Prostate gland (tissue), 2 donors: ENCODE results near the gene RECK. TPM values are rescaled to one million over a fixed set of nuclear protein-coding genes. Genes with fewer than 3 reads are reported as not detected.
"Not testable (repeated sequence)": the region's sequence is repeated elsewhere in the genome, so short reads cannot be mapped to it uniquely, and the experiment has no call there.

ENCODE experiments used
- DNase-seq: peaks from one replicate; pipeline ENCODE4 v3.0.0-alpha.2; 2019; ENCODE audit warnings: low spot score
- H3K27ac ChIP-seq, 2 donors: fragments of 200-600 bp; sonication (generic); 2 replicates each; pipeline ENCODE4 v1.5.1; 2017 to 2019
- H3K27me3 ChIP-seq: fragments of 200-600 bp; sonication (generic); replicated peaks from 2 replicates; pipeline ENCODE4 v1.5.1; 2019; ENCODE audit not compliant: insufficient read depth
- H3K36me3 ChIP-seq, 2 donors: fragments of 200-600 bp; sonication (generic); 1 replicate in 1 of 2; 2 replicates in 1 of 2; pipeline versions ENCODE4 v1.5.1 to v1.8.1; 2017 to 2019
- H3K4me1 ChIP-seq: fragments of 200-600 bp; sonication (generic); replicated peaks from 2 replicates; pipeline ENCODE4 v1.5.1; 2019
- H3K4me3 ChIP-seq, 2 donors: fragments of 200-600 bp; sonication (generic); 2 replicates each; pipeline ENCODE4 v1.5.1; 2017 to 2019
- H3K9me3 ChIP-seq: fragments of 200-600 bp; sonication (generic); 2 replicates; pipeline ENCODE4 v1.5.1; 2017
- POLR2A ChIP-seq: fragments of 450-650 bp; IDR thresholded peaks from one replicate; pipeline ENCODE4 v1.6.1; 2016; ENCODE audit warnings: antibody characterized with exemption, mild to moderate bottlenecking
- POLR2AphosphoS5 ChIP-seq: sonication (generic); formaldehyde crosslinking; IDR thresholded peaks from one replicate; pipeline ENCODE4 v1.6.1; 2017; ENCODE audit warnings: antibody characterized with exemption
- WGBS: methylation state at CpG from one replicate; pipeline ENCODE4 v1.1.5; 2018; 5-methylcytosine and 5-hydroxymethylcytosine counted together
- intact Hi-C: fragments of 100-400 bp; cut with DNase I; formaldehyde crosslinking; loops from one replicate; pipeline ENCODE4 v1.14.2; 2022
- total RNA-seq, 2 donors: library from RNA; depleted of rRNA; stranded (reverse); fragments of >200 nt; gene quantifications; one replicate each; pipeline ENCODE4 v1.1.0, GENCODE V29; 2016
- TF ChIP-seq, protein P1 (sequence below), 4 experiments: fragments of 200-600 bp in 2 of 4; fragments of 450-650 bp in 2 of 4; sonication (generic) in 2 of 4; IDR thresholded peaks; 1 replicate in 3 of 4; 2 replicates in 1 of 4; pipeline ENCODE4 v1.5.1; 2016 to 2019; ENCODE audit warnings: antibody characterized with exemption in 4 of 4, mild to moderate bottlenecking in 2 of 4, moderate library complexity in 2 of 4

RECK gene
- total RNA-seq, 2 donors from 2014 or later, result 6.1 to 7.7 TPM

DNA sequence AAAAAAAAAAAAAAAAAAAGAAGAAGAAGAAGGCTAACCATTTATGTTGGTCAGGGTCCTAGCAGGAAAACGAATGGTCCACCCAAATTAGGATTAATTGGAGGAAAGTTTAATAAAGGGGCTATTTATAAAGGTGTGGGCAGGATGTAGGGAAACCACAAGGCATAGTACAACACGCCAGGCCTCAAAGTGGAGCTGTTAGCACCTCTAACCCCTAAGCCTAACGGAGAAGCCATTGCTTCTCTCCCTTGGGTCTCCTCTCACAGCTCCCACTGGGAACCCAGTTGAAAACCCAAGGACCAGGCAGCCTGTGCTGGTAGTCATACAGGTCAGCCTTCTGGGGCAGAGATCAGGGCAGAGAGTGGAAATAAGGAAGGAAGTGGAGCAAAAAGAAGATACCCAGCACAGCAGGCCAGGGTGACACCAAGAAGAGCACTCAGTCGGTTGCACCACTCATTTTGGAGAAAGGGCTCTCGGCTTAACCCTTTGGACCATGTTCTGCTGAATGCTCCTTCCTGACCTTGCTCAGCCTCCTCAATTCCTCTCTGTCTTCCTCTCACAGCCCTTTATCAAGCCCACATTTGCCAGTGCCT lies 91.0 kb downstream of the RECK start:
- DNase-seq, result no peak
- no peak overlapping the region for H3K4me3 ChIP-seq
- WGBS, result 83% methylated on average over 5 of the region's 5 CpGs
- TF ChIP-seq POLR2AphosphoS5, result no peak
- TF ChIP-seq, protein P1, sequence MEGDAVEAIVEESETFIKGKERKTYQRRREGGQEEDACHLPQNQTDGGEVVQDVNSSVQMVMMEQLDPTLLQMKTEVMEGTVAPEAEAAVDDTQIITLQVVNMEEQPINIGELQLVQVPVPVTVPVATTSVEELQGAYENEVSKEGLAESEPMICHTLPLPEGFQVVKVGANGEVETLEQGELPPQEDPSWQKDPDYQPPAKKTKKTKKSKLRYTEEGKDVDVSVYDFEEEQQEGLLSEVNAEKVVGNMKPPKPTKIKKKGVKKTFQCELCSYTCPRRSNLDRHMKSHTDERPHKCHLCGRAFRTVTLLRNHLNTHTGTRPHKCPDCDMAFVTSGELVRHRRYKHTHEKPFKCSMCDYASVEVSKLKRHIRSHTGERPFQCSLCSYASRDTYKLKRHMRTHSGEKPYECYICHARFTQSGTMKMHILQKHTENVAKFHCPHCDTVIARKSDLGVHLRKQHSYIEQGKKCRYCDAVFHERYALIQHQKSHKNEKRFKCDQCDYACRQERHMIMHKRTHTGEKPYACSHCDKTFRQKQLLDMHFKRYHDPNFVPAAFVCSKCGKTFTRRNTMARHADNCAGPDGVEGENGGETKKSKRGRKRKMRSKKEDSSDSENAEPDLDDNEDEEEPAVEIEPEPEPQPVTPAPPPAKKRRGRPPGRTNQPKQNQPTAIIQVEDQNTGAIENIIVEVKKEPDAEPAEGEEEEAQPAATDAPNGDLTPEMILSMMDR (IDR thresholded peaks at IDR 0.05), result no peak
- no peak for TF ChIP-seq POLR2A
- intact Hi-C loops, result no loop called here
- no peak overlapping the region for H3K27ac ChIP-seq
- H3K27me3 ChIP-seq, result no peaks in the 10 kb centered on the region
- no peaks in the 10 kb centered on the region for H3K36me3 ChIP-seq
- H3K9me3 ChIP-seq, result no peaks in the 10 kb centered on the region
- no peaks in the 10 kb centered on the region for H3K4me1 ChIP-seq

DNA sequence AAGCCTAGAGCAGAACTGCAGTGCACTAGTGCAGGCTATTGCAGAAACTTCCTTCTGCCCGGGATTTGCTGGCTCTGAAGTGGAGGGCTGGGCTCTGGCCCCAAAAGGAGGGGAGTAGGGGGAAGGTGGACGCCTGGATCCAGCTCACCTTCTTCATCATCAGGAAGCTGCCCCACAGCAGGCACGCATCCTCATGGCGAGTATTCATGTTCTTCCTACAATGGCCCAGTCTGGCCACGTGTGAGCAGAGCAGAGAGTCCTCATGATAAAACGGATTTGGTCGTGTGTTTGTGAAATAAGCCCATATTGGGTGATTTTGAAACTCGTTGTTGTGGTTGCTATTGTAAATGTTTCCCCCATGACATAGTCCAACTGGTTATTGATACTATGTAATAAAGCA lies 91.6 kb downstream of the RECK start:
- TF ChIP-seq POLR2AphosphoS5 (no peak), POLR2A (no peak)
- TF ChIP-seq, protein P1 (IDR thresholded peaks at IDR 0.05), result no peak
- DNase-seq, result no peak
- H3K9me3 ChIP-seq, result no peaks in the 10 kb centered on the region
- no peaks in the 10 kb centered on the region for H3K4me1 ChIP-seq
- 73% methylated on average over 8 of the region's 8 CpGs for WGBS
- intact Hi-C loops, result no loop called here
- H3K4me3 ChIP-seq, result no peak overlapping the region
- no peak overlapping the region for H3K27ac ChIP-seq
- no peaks in the 10 kb centered on the region for H3K36me3 ChIP-seq
- H3K27me3 ChIP-seq, result no peaks in the 10 kb centered on the region

DNA sequence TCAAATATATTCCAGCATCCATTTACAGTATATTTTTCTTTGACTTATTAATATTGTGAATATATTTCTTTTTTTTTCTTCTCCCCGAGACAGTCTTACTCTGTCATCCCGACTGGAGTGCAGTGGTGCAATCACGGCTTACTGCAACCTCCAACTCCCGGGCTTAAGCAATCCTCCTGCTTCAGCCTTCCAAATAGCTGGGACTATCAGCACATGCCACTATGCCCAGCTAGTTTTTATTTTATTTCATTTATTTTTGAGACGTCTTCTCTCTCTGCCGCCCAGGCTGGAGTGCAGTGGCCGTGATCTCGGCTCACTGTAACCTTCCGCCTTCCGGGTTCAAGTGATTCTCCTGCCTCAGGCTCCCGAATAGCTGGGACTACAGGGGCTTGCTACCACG lies 92.4 kb downstream of the RECK start:
- Histone ChIP-seq H3K36me3 (no peaks in the 10 kb centered on the region), H3K27me3 (no peaks in the 10 kb centered on the region), H3K4me1 (no peaks in the 10 kb centered on the region), H3K4me3 (no peak overlapping the region), H3K9me3 (no peaks in the 10 kb centered on the region), H3K27ac (no peak overlapping the region)
- DNase-seq, result no peak
- no peak for TF ChIP-seq POLR2AphosphoS5
- TF ChIP-seq, protein P1 (IDR thresholded peaks at IDR 0.05), result no peak
- TF ChIP-seq POLR2A, result no peak
- intact Hi-C loops, result no loop called here
- whole genome bisulfite sequencing, result 78% methylated on average over 12 of the region's 12 CpGs

DNA sequence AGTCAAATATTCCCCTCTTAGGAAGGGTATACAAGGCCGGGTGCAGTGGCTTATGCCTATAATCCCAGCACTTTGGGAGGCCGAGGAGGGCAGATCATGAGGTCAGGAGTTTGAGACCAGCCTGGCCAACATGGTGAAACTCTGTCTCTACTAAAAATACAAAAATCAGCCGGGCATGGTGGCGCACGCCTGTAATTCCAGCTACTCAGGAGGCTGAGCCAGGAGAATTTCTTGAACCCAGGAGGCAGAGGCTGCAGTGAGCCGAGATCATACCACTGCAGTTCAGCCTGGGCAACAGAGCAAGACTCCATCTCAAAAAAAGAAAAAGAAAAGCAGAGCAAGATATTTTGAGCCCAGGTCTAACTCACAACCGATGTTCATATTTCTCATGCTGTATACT lies 95.0 kb downstream of the RECK start:
- intact Hi-C loops, H3K4me1 ChIP-seq, H3K27ac ChIP-seq, H3K4me3 ChIP-seq, H3K36me3 ChIP-seq, DNase-seq, H3K9me3 ChIP-seq, H3K27me3 ChIP-seq: not testable (repeated sequence)
- WGBS, result 92% methylated on average over 7 of the region's 7 CpGs

DNA sequence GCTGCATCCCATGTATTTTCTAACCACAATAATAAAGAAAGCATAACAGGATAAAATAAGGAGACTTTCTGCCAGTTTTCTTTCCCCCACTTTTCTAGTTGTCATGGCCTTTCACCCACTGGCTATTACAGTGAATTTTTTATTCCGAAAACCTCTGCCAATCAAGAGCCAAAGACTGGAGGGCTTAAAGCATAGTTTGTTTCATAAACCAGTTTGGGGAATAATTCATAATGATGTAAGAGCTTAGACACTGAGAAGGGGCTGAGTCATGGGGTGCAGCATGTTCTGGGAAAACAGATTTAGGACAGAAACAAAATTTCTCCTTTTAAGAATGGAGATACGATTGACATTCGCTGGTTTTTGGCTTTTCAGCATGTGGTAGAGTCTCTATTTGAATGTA lies 95.4 kb downstream of the RECK start:
- TF ChIP-seq POLR2A, result no peak
- TF ChIP-seq, protein P1 (IDR thresholded peaks at IDR 0.05), result no peak
- intact Hi-C loops, result no loop called here
- no peak overlapping the region for H3K27ac ChIP-seq
- no peaks in the 10 kb centered on the region for H3K36me3 ChIP-seq
- H3K9me3 ChIP-seq, result no peaks in the 10 kb centered on the region
- no peak for DNase-seq
- no peak overlapping the region for H3K4me3 ChIP-seq
- H3K4me1 ChIP-seq, result no peaks in the 10 kb centered on the region
- 75% methylated on average over 3 of the region's 3 CpGs for WGBS
- no peaks in the 10 kb centered on the region for H3K27me3 ChIP-seq
